ENCODE data around the gene GLRA1. TPM values are rescaled to one million over a fixed set of nuclear protein-coding genes. Genes with fewer than 3 reads are reported as not detected.

The GLRA1 gene
- total RNA-seq, 5 donors from 2014 or later (not counting 1 experiment from before 2014, with no cell fraction given) = not detected

GRCh38 chr5:151949701-151950308 is 25.2 kb upstream of the GLRA1 start:
- no peak for DNase-seq
- Mint-ChIP-seq H3K36me3 (peaks cover 3% of the 10 kb centered on the region), H3K27me3 (peaks cover 3 to 16% of the 10 kb centered on the region in 2 donors), H3K9me3 (no peaks in the 10 kb centered on the region), H3K4me1 (peaks cover 19 to 62% (median 23%) of the 10 kb centered on the region in 3 donors), H3K27ac (no peak overlapping the region), H3K4me3 (no peak overlapping the region)
- peaks cover 2 to 9% of the 10 kb centered on the region in 2 experiments for H3K27me3 ChIP-seq (replicated peaks in 1 of 2; ENCODE audit: control insufficient read depth in 2 of 2, extremely low read depth in 1 of 2, insufficient read depth in 2 of 2, low read length in 1 of 2)
- peaks cover 0 to 13% of the 10 kb centered on the region in 2 experiments for H3K4me1 ChIP-seq (ENCODE audit: control insufficient read depth in 1 of 2, extremely low read depth in 1 of 2, insufficient read depth in 2 of 2, low read length in 2 of 2)
- H3K4me3 ChIP-seq (ENCODE audit: control insufficient read depth in 1 of 2, extremely low read depth in 1 of 2, low read length in 1 of 2) = no peak overlapping the region
- H3K27ac ChIP-seq (ENCODE audit: low read length) = no peak overlapping the region
- no peaks in the 10 kb centered on the region for H3K36me3 ChIP-seq (ENCODE audit: control insufficient read depth in 2 of 2, extremely low read depth in 1 of 2, insufficient read depth in 1 of 2, low read length in 1 of 2)
- ATAC-seq (replicated peaks in 1 of 4) = no peak
- ChIA-PET POLR2A (interaction anchor here in 1 of 2 donors (0.6 kb wide), 1 partner anchor 89 kb away, joined by 3 read pairs; no protein-coding TSS in a partner anchor), CTCF (no interaction called here)
- WGBS (ENCODE audit: insufficient coverage) = 65% methylated on average over 2 of the region's 5 CpGs
- H3K9me3 ChIP-seq = no peaks in the 10 kb centered on the region

- Mint-ChIP-seq H3K36me3 (peaks cover 3% of the 10 kb centered on the region), H3K9me3 (no peaks in the 10 kb centered on the region), H3K4me3 (no peak overlapping the region), H3K4me1 (peaks cover 14 to 55% (median 23%) of the 10 kb centered on the region in 3 donors), H3K27ac (no peak overlapping the region), H3K27me3 (peaks cover 3 to 16% of the 10 kb centered on the region in 2 donors)
- WGBS (ENCODE audit: insufficient coverage) = 40% methylated on average over 1 of the region's 3 CpGs
- H3K36me3 ChIP-seq (ENCODE audit: control insufficient read depth in 2 of 2, extremely low read depth in 1 of 2, insufficient read depth in 1 of 2, low read length in 1 of 2) = no peaks in the 10 kb centered on the region
- H3K27ac ChIP-seq (ENCODE audit: low read length) = no peak overlapping the region
- ATAC-seq (replicated peaks in 1 of 4) (no peak), DNase-seq (no peak)
- H3K9me3 ChIP-seq = no peaks in the 10 kb centered on the region
- ChIA-PET CTCF (no interaction called here), POLR2A (no interaction called here)
- H3K27me3 ChIP-seq (replicated peaks in 1 of 2; ENCODE audit: control insufficient read depth in 2 of 2, extremely low read depth in 1 of 2, insufficient read depth in 2 of 2, low read length in 1 of 2) = peaks cover 2 to 9% of the 10 kb centered on the region in 2 experiments
- peaks cover 0 to 7% of the 10 kb centered on the region in 2 experiments for H3K4me1 ChIP-seq (ENCODE audit: control insufficient read depth in 1 of 2, extremely low read depth in 1 of 2, insufficient read depth in 2 of 2, low read length in 2 of 2)
- H3K4me3 ChIP-seq (ENCODE audit: control insufficient read depth in 1 of 2, extremely low read depth in 1 of 2, low read length in 1 of 2) = no peak overlapping the region
Observed at GRCh38 chr5:151949113-151949512, 24.5 kb upstream of the GLRA1 start.

- no peak overlapping the region for H3K27ac ChIP-seq (ENCODE audit: low read length)
- no peak for ATAC-seq (replicated peaks in 1 of 4)
- Mint-ChIP-seq H3K27me3 (peaks cover 3 to 16% of the 10 kb centered on the region in 2 donors), H3K4me1 (peaks cover 14 to 45% (median 23%) of the 10 kb centered on the region in 3 donors), H3K27ac (no peak overlapping the region), H3K9me3 (no peaks in the 10 kb centered on the region), H3K4me3 (no peak overlapping the region), H3K36me3 (peaks cover 3% of the 10 kb centered on the region)
- peaks cover 0 to 7% of the 10 kb centered on the region in 2 experiments for H3K4me1 ChIP-seq (ENCODE audit: control insufficient read depth in 1 of 2, extremely low read depth in 1 of 2, insufficient read depth in 2 of 2, low read length in 2 of 2)
- H3K27me3 ChIP-seq (replicated peaks in 1 of 2; ENCODE audit: control insufficient read depth in 2 of 2, extremely low read depth in 1 of 2, insufficient read depth in 2 of 2, low read length in 1 of 2) = peaks cover 2 to 9% of the 10 kb centered on the region in 2 experiments
- 80% methylated on average over 2 of the region's 5 CpGs for WGBS (ENCODE audit: insufficient coverage)
- POLR2A ChIA-PET = no interaction called here
- DNase-seq = no peak
- no peak overlapping the region for H3K4me3 ChIP-seq (ENCODE audit: control insufficient read depth in 1 of 2, extremely low read depth in 1 of 2, low read length in 1 of 2)
- no peaks in the 10 kb centered on the region for H3K36me3 ChIP-seq (ENCODE audit: control insufficient read depth in 2 of 2, extremely low read depth in 1 of 2, insufficient read depth in 1 of 2, low read length in 1 of 2)
- CTCF ChIA-PET = no interaction called here
- H3K9me3 ChIP-seq = no peaks in the 10 kb centered on the region
Observed at GRCh38 chr5:151947931-151948608, 23.4 kb upstream of the GLRA1 start.

DNA sequence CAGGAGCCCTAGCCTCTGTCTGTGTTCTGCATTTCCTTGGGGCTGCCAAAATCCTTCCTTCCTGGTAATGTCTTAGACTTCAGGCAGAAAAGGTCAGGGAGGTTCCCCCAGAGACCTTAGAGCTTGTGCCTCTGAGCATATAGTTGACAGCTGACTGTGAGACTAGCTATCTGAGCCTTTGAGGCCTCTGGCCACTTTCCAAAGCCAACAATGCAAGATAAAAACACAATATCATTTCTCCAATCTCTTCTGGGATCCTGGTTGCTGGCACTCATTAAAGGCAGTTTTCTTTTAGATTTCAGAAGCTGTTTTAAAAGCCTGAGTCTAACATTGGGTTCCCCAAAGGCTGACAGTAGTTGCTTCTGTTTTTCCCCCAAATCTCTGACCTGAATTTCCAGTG is 13.2 kb upstream of the GLRA1 start:
- no peak overlapping the region for H3K4me3 Mint-ChIP-seq

GRCh38 chr5:151935135-151935695 is 10.6 kb upstream of the GLRA1 start:
- Histone ChIP-seq H3K9me3 (peaks cover 4% of the 10 kb centered on the region), H3K36me3 (ENCODE audit: control insufficient read depth in 2 of 2, extremely low read depth in 1 of 2, insufficient read depth in 1 of 2, low read length in 1 of 2) (no peaks in the 10 kb centered on the region), H3K27me3 (replicated peaks in 1 of 2; ENCODE audit: control insufficient read depth in 2 of 2, extremely low read depth in 1 of 2, insufficient read depth in 2 of 2, low read length in 1 of 2) (no peaks in the 10 kb centered on the region), H3K27ac (ENCODE audit: low read length) (no peak overlapping the region), H3K4me3 (ENCODE audit: control insufficient read depth in 1 of 2, extremely low read depth in 1 of 2, low read length in 1 of 2) (no peak overlapping the region), H3K4me1 (ENCODE audit: control insufficient read depth in 1 of 2, extremely low read depth in 1 of 2, insufficient read depth in 2 of 2, low read length in 2 of 2) (no peaks in the 10 kb centered on the region)
- no peak overlapping the region for H3K4me3 Mint-ChIP-seq
- ATAC-seq (replicated peaks in 1 of 4) (no peak), DNase-seq (no peak)
- no peak overlapping the region for H3K27ac Mint-ChIP-seq
- 100% methylated on average over 1 of the region's 3 CpGs for WGBS (ENCODE audit: insufficient coverage)
- peaks cover 23 to 35% (median 25%) of the 10 kb centered on the region in 3 donors for H3K9me3 Mint-ChIP-seq
- no peaks in the 10 kb centered on the region for H3K4me1 Mint-ChIP-seq
- H3K27me3 Mint-ChIP-seq = peaks cover 0 to 4% of the 10 kb centered on the region in 2 donors
- ChIA-PET POLR2A (no interaction called here), CTCF (no interaction called here)
- H3K36me3 Mint-ChIP-seq = no peaks in the 10 kb centered on the region

More for the DNA sequence above, 13.2 kb upstream of the GLRA1 start:
- CTCF ChIA-PET = no interaction called here
- no peaks in the 10 kb centered on the region for H3K36me3 ChIP-seq (ENCODE audit: control insufficient read depth in 2 of 2, extremely low read depth in 1 of 2, insufficient read depth in 1 of 2, low read length in 1 of 2)
- H3K27me3 Mint-ChIP-seq = peaks cover 0 to 4% of the 10 kb centered on the region in 2 donors
- H3K4me1 Mint-ChIP-seq = no peaks in the 10 kb centered on the region
- H3K27me3 ChIP-seq (replicated peaks in 1 of 2; ENCODE audit: control insufficient read depth in 2 of 2, extremely low read depth in 1 of 2, insufficient read depth in 2 of 2, low read length in 1 of 2) = no peaks in the 10 kb centered on the region
- DNase-seq (no peak), ATAC-seq (replicated peaks in 1 of 4) (no peak)
- POLR2A ChIA-PET = no interaction called here
- no peak overlapping the region for H3K27ac ChIP-seq (ENCODE audit: low read length)
- no peaks in the 10 kb centered on the region for H3K36me3 Mint-ChIP-seq
- no peak overlapping the region for H3K4me3 ChIP-seq (ENCODE audit: control insufficient read depth in 1 of 2, extremely low read depth in 1 of 2, low read length in 1 of 2)
- H3K4me1 ChIP-seq (ENCODE audit: control insufficient read depth in 1 of 2, extremely low read depth in 1 of 2, insufficient read depth in 2 of 2, low read length in 2 of 2) = no peaks in the 10 kb centered on the region
- H3K9me3 ChIP-seq = no peaks in the 10 kb centered on the region
- no peak overlapping the region for H3K27ac Mint-ChIP-seq
- H3K9me3 Mint-ChIP-seq = peaks cover 7 to 12% (median 12%) of the 10 kb centered on the region in 3 donors

DNA sequence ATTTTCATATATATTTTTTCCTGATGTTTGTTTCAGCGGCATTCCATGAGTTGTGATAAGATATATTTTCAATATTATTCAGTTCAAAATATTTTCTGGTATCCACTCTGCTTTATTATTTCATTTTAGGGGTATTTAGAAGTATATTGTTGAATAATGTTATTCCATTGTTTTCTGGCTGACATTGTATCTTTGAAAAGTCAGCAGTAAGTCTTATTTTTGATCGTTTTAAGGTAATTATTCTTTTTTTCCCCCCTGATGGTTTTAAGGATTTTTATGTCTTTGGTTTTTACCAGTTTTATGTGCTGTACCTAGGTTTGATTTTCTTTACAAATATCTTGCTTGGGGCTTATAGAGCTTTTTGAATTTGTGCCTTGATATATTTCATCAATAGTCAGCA is 6.6 kb upstream of the GLRA1 start:
- Mint-ChIP-seq H3K36me3 (no peaks in the 10 kb centered on the region), H3K9me3 (peaks cover 23 to 35% (median 28%) of the 10 kb centered on the region in 3 donors), H3K4me3 (no peak overlapping the region), H3K27ac (no peak overlapping the region), H3K27me3 (peaks cover 6 to 13% of the 10 kb centered on the region in 2 donors), H3K4me1 (no peaks in the 10 kb centered on the region)
- Histone ChIP-seq H3K27ac (ENCODE audit: low read length) (no peak overlapping the region), H3K9me3 (peaks cover 4% of the 10 kb centered on the region), H3K27me3 (replicated peaks in 1 of 2; ENCODE audit: control insufficient read depth in 2 of 2, extremely low read depth in 1 of 2, insufficient read depth in 2 of 2, low read length in 1 of 2) (no peaks in the 10 kb centered on the region), H3K36me3 (ENCODE audit: control insufficient read depth in 2 of 2, extremely low read depth in 1 of 2, insufficient read depth in 1 of 2, low read length in 1 of 2) (no peaks in the 10 kb centered on the region), H3K4me1 (ENCODE audit: control insufficient read depth in 1 of 2, extremely low read depth in 1 of 2, insufficient read depth in 2 of 2, low read length in 2 of 2) (no peaks in the 10 kb centered on the region), H3K4me3 (ENCODE audit: control insufficient read depth in 1 of 2, extremely low read depth in 1 of 2, low read length in 1 of 2) (no peak overlapping the region)
- no peak for DNase-seq
- CTCF ChIA-PET = no interaction called here
- POLR2A ChIA-PET = interaction anchor here (0.6 to 0.7 kb wide), 2 partner anchors 16 to 50 kb away, joined by 3 read pairs; no protein-coding TSS in a partner anchor
- WGBS (ENCODE audit: insufficient coverage) = no CpG with 5 or more reads among the region's 2 CpGs
- ATAC-seq (replicated peaks in 1 of 4) = no peak
